ENCODE measurements around the gene CFAP299. TPM values are rescaled to one million over a fixed set of nuclear protein-coding genes. Genes with fewer than 3 reads are reported as not detected.

Gene CFAP299
- total and polyA plus RNA-seq, 2 experiments from 2014 or later, result 0.24 to 1.4 TPM

DNA sequence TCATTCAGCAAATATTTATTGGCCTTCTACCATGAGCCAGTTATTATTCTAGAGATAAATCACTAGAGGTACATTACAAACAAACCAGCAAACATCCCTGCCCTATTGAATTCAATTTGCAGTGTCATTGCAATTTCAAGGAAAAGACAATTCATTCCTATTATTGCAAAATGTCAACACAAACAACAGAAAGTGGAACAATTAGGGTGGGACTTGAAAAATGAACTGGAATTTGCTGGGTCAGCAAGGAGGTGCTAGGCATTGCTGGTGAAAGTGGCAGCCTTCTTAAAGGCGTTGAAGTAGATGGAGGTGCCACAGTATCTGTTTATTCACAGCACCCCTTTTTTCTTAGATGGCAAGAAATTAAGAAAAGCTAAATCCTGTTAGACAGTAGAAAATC is 470.9 kb downstream of the CFAP299 start:
- no peak for DNase-seq (ENCODE audit: low read depth in 1 of 2, low spot score in 1 of 2)
- H3K27me3 ChIP-seq, result no peaks in the 10 kb centered on the region
- no peak for TF ChIP-seq CTCF (IDR thresholded peaks at IDR 0.05; ENCODE audit: low read depth, low read length)

DNA sequence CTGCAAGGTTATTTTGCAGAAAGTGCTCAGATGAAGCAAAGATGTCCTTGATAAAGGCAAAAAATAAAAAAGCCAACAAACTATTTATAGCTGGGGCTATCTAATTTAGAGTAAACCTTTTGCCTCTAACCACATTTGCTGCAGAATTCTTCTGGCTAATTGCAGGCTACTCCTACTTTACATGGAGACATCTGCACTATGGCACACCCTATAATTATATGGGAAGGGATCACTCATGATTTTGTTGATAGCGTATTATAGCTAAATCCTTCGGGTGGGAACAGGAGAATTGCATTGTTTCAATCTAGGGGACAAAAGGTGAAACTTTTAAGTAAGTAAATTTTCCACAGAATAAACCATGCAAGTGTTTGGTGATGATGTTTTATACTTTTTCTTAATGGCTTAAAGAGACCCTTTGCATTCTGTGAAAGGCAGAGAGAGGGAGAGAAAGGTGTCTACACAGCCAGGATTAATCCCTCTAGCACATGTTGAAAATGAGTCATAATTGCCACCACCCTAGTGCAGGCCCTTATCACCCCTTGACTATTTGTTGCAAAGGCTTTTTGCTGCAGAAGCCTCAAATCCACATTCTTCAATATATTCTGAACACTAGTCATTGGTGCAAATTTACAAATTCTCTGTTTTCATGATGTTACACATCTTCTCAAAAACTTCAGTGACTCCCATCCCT is 473.7 kb downstream of the CFAP299 start:
- TF ChIP-seq CTCF (IDR thresholded peaks at IDR 0.05; ENCODE audit: low read depth, low read length), result no peak
- H3K4me3 ChIP-seq, result no peak overlapping the region
- H3K36me3 ChIP-seq, result no peaks in the 10 kb centered on the region
- H3K4me1 ChIP-seq (ENCODE audit: low read depth), result no peaks in the 10 kb centered on the region
- no peak for DNase-seq (ENCODE audit: low read depth in 1 of 2, low spot score in 1 of 2)
- no peak overlapping the region for H3K27ac ChIP-seq
- no peaks in the 10 kb centered on the region for H3K27me3 ChIP-seq
- H3K9me3 ChIP-seq (ENCODE audit: low read depth), result no peaks in the 10 kb centered on the region

More for the DNA sequence above, 470.9 kb downstream of the CFAP299 start:
- H3K4me3 ChIP-seq, result no peak overlapping the region
- no peaks in the 10 kb centered on the region for H3K36me3 ChIP-seq
- no peaks in the 10 kb centered on the region for H3K4me1 ChIP-seq (ENCODE audit: low read depth)
- H3K9me3 ChIP-seq (ENCODE audit: low read depth), result no peaks in the 10 kb centered on the region
- H3K27ac ChIP-seq, result no peak overlapping the region

GRCh38 chr4:80811406-80811805 is 475.9 kb downstream of the CFAP299 start:
- Histone ChIP-seq H3K4me3 (no peak overlapping the region), H3K9me3 (ENCODE audit: low read depth) (no peaks in the 10 kb centered on the region), H3K4me1 (ENCODE audit: low read depth) (no peaks in the 10 kb centered on the region), H3K36me3 (no peaks in the 10 kb centered on the region), H3K27me3 (no peaks in the 10 kb centered on the region), H3K27ac (no peak overlapping the region)
- DNase-seq (ENCODE audit: low read depth in 1 of 2, low spot score in 1 of 2), result no peak
- TF ChIP-seq CTCF (IDR thresholded peaks at IDR 0.05; ENCODE audit: low read depth, low read length), result no peak

GRCh38 chr4:80812145-80812544 is 476.6 kb downstream of the CFAP299 start:
- H3K27ac ChIP-seq, result no peak overlapping the region
- DNase-seq (ENCODE audit: low read depth in 1 of 2, low spot score in 1 of 2), result no peak
- H3K4me3 ChIP-seq, result no peak overlapping the region
- no peaks in the 10 kb centered on the region for H3K4me1 ChIP-seq (ENCODE audit: low read depth)
- no peaks in the 10 kb centered on the region for H3K9me3 ChIP-seq (ENCODE audit: low read depth)
- H3K36me3 ChIP-seq, result no peaks in the 10 kb centered on the region
- H3K27me3 ChIP-seq, result no peaks in the 10 kb centered on the region
- TF ChIP-seq CTCF (IDR thresholded peaks at IDR 0.05; ENCODE audit: low read depth, low read length), result no peak

DNA sequence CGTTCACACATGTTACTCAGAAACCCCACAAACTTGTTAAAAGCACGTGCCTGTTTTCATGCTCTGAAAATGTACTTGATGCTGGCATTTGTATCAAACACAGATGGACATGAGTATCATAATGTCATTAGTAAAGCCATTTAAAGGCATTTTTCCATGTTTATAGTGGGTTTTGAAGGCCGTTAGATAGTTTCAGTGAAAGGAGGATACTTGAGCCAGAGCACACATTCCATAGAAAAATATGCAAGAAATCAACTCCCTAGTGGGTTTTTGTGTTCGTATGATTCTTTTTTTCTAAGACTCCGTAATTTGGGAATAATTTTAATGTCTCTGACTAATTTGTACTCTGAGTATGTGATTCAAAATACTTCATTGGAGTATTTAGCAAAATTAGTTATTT is 478.7 kb downstream of the CFAP299 start:
- Histone ChIP-seq H3K27me3 (no peaks in the 10 kb centered on the region), H3K9me3 (ENCODE audit: low read depth) (no peaks in the 10 kb centered on the region), H3K36me3 (no peaks in the 10 kb centered on the region), H3K4me3 (no peak overlapping the region), H3K27ac (no peak overlapping the region), H3K4me1 (ENCODE audit: low read depth) (no peaks in the 10 kb centered on the region)
- DNase-seq (ENCODE audit: low read depth in 1 of 2, low spot score in 1 of 2), result no peak
- no peak for TF ChIP-seq CTCF (IDR thresholded peaks at IDR 0.05; ENCODE audit: low read depth, low read length)
